ENCODE data around the gene TNFSF13.
A peak's percentile ranks its signal among the peaks of the same experiment; 100 is the strongest.

The TNFSF13 gene

DNA sequence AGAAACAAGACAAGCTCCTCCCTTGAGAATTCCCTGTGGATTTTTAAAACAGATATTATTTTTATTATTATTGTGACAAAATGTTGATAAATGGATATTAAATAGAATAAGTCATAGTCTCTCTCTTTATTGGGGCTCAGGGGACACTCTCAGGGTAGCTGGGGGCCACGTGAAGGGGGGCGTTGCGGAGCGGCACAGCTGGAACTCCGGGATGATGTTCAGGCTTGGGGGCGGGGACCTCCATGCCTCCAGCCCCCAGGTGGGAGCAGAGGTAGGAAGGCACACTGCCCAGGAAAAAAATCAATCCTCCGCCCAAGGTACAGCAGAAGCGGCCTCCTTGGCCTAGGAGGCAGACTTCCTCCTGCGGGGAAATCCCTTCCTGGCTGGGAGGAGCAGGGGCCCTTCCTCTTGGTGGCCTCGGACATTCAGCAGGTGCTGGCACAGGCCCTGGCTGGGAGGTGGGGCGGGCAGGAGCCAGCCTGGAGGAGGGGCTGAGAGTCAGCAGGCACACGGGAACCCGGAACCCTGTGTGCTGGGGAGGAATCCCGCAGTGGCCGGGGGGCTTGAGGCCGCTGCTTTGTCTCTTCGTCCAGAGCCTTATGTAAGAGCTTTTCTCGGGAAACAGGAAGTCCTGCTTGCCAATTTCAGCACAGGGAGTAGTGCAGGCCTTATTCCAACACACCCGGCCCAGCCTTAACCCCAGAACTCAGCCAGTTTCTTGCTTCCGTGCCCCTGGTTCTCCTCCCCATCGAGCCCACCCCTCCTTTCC, 591 bp upstream of the TNFSF13 start:
- Histone ChIP-seq H3K4me2 (ENCODE audit: low read length) (peak overlapping the region; percentile 100), H3K79me2 (ENCODE audit: low read length) (peaks cover 18% of the 10 kb centered on the region), H3K36me3 (replicated peaks; ENCODE audit: low read depth, low read length) (no peaks in the 10 kb centered on the region), H4K20me1 (ENCODE audit: insufficient read depth, low read length) (no peaks in the 10 kb centered on the region), H3K27me3 (ENCODE audit: low read depth, low read length) (no peaks in the 10 kb centered on the region), H3K4me3 (ENCODE audit: low read length) (peak overlapping the region; percentile 93), H3K9me3 (ENCODE audit: insufficient read depth, low read length) (no peaks in the 10 kb centered on the region), H2AFZ (ENCODE audit: low read depth, low read length) (no peak overlapping the region; the same call in 1 of the 2 replicates), H3K27ac (ENCODE audit: low read length) (peak overlapping the region; percentile 82), H3K9ac (ENCODE audit: low read length) (peak overlapping the region; percentile 98), H3K4me1 (ENCODE audit: low read length) (peaks cover 51% of the 10 kb centered on the region)
- no peak for TF ChIP-seq CTCF (IDR thresholded peaks at IDR 0.05; ENCODE audit: low read depth, low read length)
- no peak for TF ChIP-seq EZH2phosphoT487 (IDR thresholded peaks at IDR 0.05; ENCODE audit: low read depth)

DNA sequence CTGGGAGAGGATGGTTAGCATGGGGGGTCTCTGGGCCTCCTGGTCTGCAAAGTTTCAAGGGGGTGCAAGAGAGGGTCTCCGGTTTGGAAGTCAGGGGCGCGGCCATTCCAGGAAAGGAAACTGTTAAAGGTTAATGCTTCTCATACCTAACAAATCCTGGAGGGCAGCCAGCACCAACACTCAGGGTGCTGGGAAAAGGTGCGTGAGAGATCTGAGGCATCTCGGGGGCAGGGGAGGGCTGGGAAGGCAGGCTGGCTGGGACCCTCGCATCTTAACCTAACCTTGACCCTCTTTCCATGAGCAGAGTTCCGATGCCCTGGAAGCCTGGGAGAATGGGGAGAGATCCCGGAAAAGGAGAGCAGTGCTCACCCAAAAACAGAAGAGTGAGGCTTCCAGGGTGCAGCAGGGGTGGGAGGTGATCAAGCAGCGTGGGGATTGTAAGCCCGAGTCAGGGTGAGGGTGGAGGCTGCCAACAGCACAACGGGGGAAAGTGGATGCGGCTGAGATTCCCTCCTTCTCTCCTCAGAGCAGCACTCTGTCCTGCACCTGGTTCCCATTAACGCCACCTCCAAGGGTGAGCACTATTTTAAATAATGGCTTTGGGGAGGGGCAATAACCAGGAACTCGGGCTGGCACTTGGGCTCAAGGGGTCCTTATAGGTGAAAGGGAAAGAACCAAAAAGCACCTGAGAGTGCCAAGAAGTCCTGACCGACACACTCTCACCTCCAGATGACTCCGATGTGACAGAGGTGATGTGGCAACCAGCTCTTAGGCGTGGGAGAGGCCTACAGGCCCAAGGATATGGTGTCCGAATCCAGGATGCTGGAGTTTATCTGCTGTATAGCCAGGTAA, 996 bp downstream of the TNFSF13 start:
- Histone ChIP-seq H3K4me2 (ENCODE audit: low read length) (peak overlapping the region; percentile 100), H3K9me3 (ENCODE audit: insufficient read depth, low read length) (no peaks in the 10 kb centered on the region), H3K36me3 (replicated peaks; ENCODE audit: low read depth, low read length) (peaks cover 4% of the 10 kb centered on the region), H3K79me2 (ENCODE audit: low read length) (peaks cover 33% of the 10 kb centered on the region), H3K4me3 (ENCODE audit: low read length) (peak overlapping the region; percentile 93), H3K27ac (ENCODE audit: low read length) (peak overlapping the region; percentile 82), H3K27me3 (ENCODE audit: low read depth, low read length) (no peaks in the 10 kb centered on the region), H3K4me1 (ENCODE audit: low read length) (peaks cover 42% of the 10 kb centered on the region), H2AFZ (ENCODE audit: low read depth, low read length) (no peak overlapping the region), H3K9ac (ENCODE audit: low read length) (peak overlapping the region; percentile 98), H4K20me1 (ENCODE audit: insufficient read depth, low read length) (no peaks in the 10 kb centered on the region)
- TF ChIP-seq CTCF (IDR thresholded peaks at IDR 0.05; ENCODE audit: low read depth, low read length) (no peak), EZH2phosphoT487 (IDR thresholded peaks at IDR 0.05; ENCODE audit: low read depth) (no peak)

DNA sequence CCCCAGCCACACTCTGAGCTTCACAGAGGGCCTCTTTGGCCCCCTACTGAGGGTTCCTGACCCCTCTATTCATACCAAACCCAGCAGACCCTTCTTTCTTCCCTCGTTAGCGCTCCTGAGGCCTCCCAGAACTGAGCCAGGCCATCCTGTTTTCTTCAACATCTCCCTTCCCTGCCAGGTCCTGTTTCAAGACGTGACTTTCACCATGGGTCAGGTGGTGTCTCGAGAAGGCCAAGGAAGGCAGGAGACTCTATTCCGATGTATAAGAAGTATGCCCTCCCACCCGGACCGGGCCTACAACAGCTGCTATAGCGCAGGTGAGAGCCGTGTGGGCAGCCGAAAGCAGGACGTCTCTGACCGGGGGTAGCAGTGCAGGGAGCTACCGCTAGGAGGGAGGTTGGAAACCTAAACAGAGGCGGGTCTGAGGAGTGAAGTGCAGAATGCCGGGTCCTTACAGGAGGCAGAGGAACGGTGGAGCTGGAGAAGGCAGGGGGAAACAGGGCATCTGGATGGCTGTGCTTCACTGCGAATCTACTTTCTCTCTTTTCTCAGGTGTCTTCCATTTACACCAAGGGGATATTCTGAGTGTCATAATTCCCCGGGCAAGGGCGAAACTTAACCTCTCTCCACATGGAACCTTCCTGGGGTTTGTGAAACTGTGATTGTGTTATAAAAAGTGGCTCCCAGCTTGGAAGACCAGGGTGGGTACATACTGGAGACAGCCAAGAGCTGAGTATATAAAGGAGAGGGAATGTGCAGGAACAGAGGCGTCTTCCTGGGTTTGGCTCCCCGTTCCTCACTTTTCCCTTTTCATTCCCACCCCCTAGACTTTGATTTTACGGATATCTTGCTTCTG, 1.9 kb downstream of the TNFSF13 start:
- Histone ChIP-seq H3K9me3 (ENCODE audit: insufficient read depth, low read length) (no peaks in the 10 kb centered on the region), H3K79me2 (ENCODE audit: low read length) (peaks cover 42% of the 10 kb centered on the region), H4K20me1 (ENCODE audit: insufficient read depth, low read length) (no peaks in the 10 kb centered on the region), H3K27ac (ENCODE audit: low read length) (peak overlapping the region; percentile 31), H3K36me3 (replicated peaks; ENCODE audit: low read depth, low read length) (peaks cover 8% of the 10 kb centered on the region), H2AFZ (ENCODE audit: low read depth, low read length) (no peak overlapping the region), H3K4me1 (ENCODE audit: low read length) (peaks cover 42% of the 10 kb centered on the region), H3K9ac (ENCODE audit: low read length) (peak overlapping the region; percentile 55), H3K4me2 (ENCODE audit: low read length) (peak overlapping the region; percentile 100), H3K27me3 (ENCODE audit: low read depth, low read length) (no peaks in the 10 kb centered on the region), H3K4me3 (ENCODE audit: low read length) (peak overlapping the region; percentile 90)
- peak; percentile 33 for TF ChIP-seq CTCF (IDR thresholded peaks at IDR 0.05; ENCODE audit: low read depth, low read length)
- no peak for TF ChIP-seq EZH2phosphoT487 (IDR thresholded peaks at IDR 0.05; ENCODE audit: low read depth)
